Endothelial cell (in vitro differentiated cells): ENCODE data around the gene PLCL2. TPM values are rescaled to one million over a fixed set of nuclear protein-coding genes. Genes with fewer than 3 reads are reported as not detected.

Source experiments
- DNase-seq: peaks from one replicate; pipeline ENCODE4 v3.0.0; 2021; ENCODE audit warnings: low spot score
- H3K27ac Mint-ChIP-seq: one replicate; pipeline ENCODE4 v1.8.0; 2021; ENCODE audit warnings: mixed read lengths, inconsistent platforms; ENCODE audit not compliant: unreplicated experiment
- H3K27me3 Mint-ChIP-seq: one replicate; pipeline ENCODE4 v1.8.0; 2021; ENCODE audit warnings: mild to moderate bottlenecking, moderate library complexity, mixed read lengths, inconsistent platforms; ENCODE audit not compliant: unreplicated experiment
- H3K36me3 Mint-ChIP-seq: one replicate; pipeline ENCODE4 v1.8.0; 2021; ENCODE audit warnings: mild to moderate bottlenecking, low read depth, mixed read lengths, inconsistent platforms; ENCODE audit not compliant: unreplicated experiment
- H3K4me1 Mint-ChIP-seq: one replicate; pipeline ENCODE4 v1.8.0; 2021; ENCODE audit warnings: mild to moderate bottlenecking, mixed read lengths, inconsistent platforms; ENCODE audit not compliant: unreplicated experiment
- H3K4me3 Mint-ChIP-seq: one replicate; pipeline ENCODE4 v1.8.0; 2021; ENCODE audit warnings: mild to moderate bottlenecking, mixed read lengths, inconsistent platforms; ENCODE audit not compliant: unreplicated experiment
- H3K9me3 Mint-ChIP-seq: one replicate; pipeline ENCODE4 v1.8.0; 2021; ENCODE audit warnings: mixed read lengths, inconsistent platforms; ENCODE audit not compliant: unreplicated experiment
- CTCF ChIP-seq: fragments of 200-600 bp; sonication (generic); IDR thresholded peaks from one replicate; pipeline ENCODE4 v1.5.0; 2021; ENCODE audit warnings: antibody characterized with exemption; ENCODE audit not compliant: unreplicated experiment
- total RNA-seq: library from RNA; stranded (reverse); fragmentation: NEBNext Ultra II Directional; extraction: Animal tissue kit (Norgen Biotek cat#: 25700); gene quantifications from one replicate; pipeline ENCODE4 v1.2.1, GENCODE V29; 2021; ENCODE audit not compliant: unreplicated experiment

The PLCL2 gene
- total RNA-seq, 1 donor from 2014 or later = 18.8 TPM

GRCh38 chr3:16994854-16995525, 110.2 kb downstream of the PLCL2 start:
- H3K4me3 Mint-ChIP-seq = no peak overlapping the region
- peaks cover 28% of the 10 kb centered on the region for H3K4me1 Mint-ChIP-seq
- no peaks in the 10 kb centered on the region for H3K36me3 Mint-ChIP-seq
- TF ChIP-seq CTCF = no peak
- peaks cover 2% of the 10 kb centered on the region for H3K27me3 Mint-ChIP-seq
- DNase-seq = no peak
- no peak overlapping the region for H3K27ac Mint-ChIP-seq
- H3K9me3 Mint-ChIP-seq = no peaks in the 10 kb centered on the region

GRCh38 chr3:16995601-16996000, 110.8 kb downstream of the PLCL2 start:
- H3K27me3 Mint-ChIP-seq = peaks cover 5% of the 10 kb centered on the region
- H3K4me1 Mint-ChIP-seq = peaks cover 28% of the 10 kb centered on the region
- DNase-seq = no peak
- H3K4me3 Mint-ChIP-seq = no peak overlapping the region
- no peaks in the 10 kb centered on the region for H3K9me3 Mint-ChIP-seq
- TF ChIP-seq CTCF = no peak
- peak overlapping the region; percentile 76 for H3K27ac Mint-ChIP-seq
- no peaks in the 10 kb centered on the region for H3K36me3 Mint-ChIP-seq

- H3K4me1 Mint-ChIP-seq = peaks cover 28% of the 10 kb centered on the region
- no peak overlapping the region for H3K27ac Mint-ChIP-seq
- H3K27me3 Mint-ChIP-seq = peaks cover 6% of the 10 kb centered on the region
- H3K4me3 Mint-ChIP-seq = no peak overlapping the region
- no peaks in the 10 kb centered on the region for H3K36me3 Mint-ChIP-seq
- no peak for TF ChIP-seq CTCF
- H3K9me3 Mint-ChIP-seq = peaks cover 4% of the 10 kb centered on the region
- DNase-seq = no peak
Measured at GRCh38 chr3:16998236-16998923, 113.6 kb downstream of the PLCL2 start.

DNA sequence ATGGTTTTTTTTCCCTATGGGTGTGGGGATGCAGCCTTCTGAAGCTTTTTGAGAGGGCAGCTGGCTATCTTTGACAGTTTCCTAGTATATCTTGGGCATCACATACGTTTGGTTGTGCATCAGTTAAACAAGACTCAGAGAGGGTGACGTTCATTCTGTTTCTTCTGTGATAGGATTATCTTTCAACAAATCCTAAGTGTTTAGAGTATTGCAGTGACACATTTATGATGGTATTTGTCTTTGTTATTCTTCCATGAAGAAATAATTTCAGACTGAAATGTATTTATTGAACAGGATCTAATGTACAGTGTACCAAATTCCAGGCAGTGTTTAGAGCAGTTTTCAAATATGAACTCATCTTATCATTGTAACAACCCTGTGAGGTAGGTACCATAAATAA, 114.4 kb downstream of the PLCL2 start:
- Mint-ChIP-seq H3K27me3 (peaks cover 6% of the 10 kb centered on the region), H3K27ac (no peak overlapping the region), H3K4me1 (peaks cover 28% of the 10 kb centered on the region), H3K9me3 (peaks cover 4% of the 10 kb centered on the region), H3K4me3 (no peak overlapping the region), H3K36me3 (no peaks in the 10 kb centered on the region)
- TF ChIP-seq CTCF = no peak
- no peak for DNase-seq

- no peak for TF ChIP-seq CTCF
- no peak overlapping the region for H3K27ac Mint-ChIP-seq
- peaks cover 4% of the 10 kb centered on the region for H3K9me3 Mint-ChIP-seq
- H3K4me1 Mint-ChIP-seq = peaks cover 29% of the 10 kb centered on the region
- peaks cover 6% of the 10 kb centered on the region for H3K27me3 Mint-ChIP-seq
- H3K36me3 Mint-ChIP-seq = no peaks in the 10 kb centered on the region
- H3K4me3 Mint-ChIP-seq = no peak overlapping the region
- no peak for DNase-seq
Measured at GRCh38 chr3:16999871-17000270, 115.1 kb downstream of the PLCL2 start.
